GM23248 (cell line): ENCODE measurements around the gene MYO5A.

ENCODE experiments used
- EZH2 ChIP-seq: fragments of 200-600 bp; sonication (generic); IDR thresholded peaks from 2 replicates; pipeline ENCODE4 v1.6.1; 2018; ENCODE audit warnings: antibody characterized with exemption, mild to moderate bottlenecking; ENCODE audit not compliant: insufficient read depth, poor library complexity, severe bottlenecking
- EZH2phosphoT487 ChIP-seq: fragments of 200-600 bp; sonication (generic); IDR thresholded peaks from 2 replicates; pipeline ENCODE4 v1.6.1; 2018; ENCODE audit warnings: antibody characterized with exemption, moderate library complexity, mild to moderate bottlenecking, low read depth; ENCODE audit not compliant: insufficient read depth

GRCh38 chr15:52336529-52336928, 192.2 kb downstream of the MYO5A start:
- TF ChIP-seq EZH2 (no peak), EZH2phosphoT487 (no peak)
